H9 (cell line): Measurements from ENCODE around the gene LIN54. TPM values are rescaled to one million over a fixed set of nuclear protein-coding genes. Genes with fewer than 3 reads are reported as not detected.
A peak's percentile ranks its signal among the peaks of the same experiment; 100 is the strongest.

Source experiments
- DNase-seq: peaks from one replicate; pipeline ENCODE4 v3.0.0-alpha.2; 2017
- H2AFZ ChIP-seq: one replicate; pipeline ENCODE4 v1.6.1; 2013; ENCODE audit warnings: mild to moderate bottlenecking, low read length, control low read depth, moderate library complexity
- H2AK5ac ChIP-seq: 2 replicates; pipeline ENCODE4 v1.6.1; 2013; ENCODE audit warnings: low read length, control low read depth, mixed read lengths; ENCODE audit not compliant: insufficient read length
- H2BK120ac ChIP-seq: one replicate; pipeline ENCODE4 v1.6.1; 2013; ENCODE audit warnings: low read depth, mild to moderate bottlenecking, low read length, control low read depth, inconsistent platforms; ENCODE audit not compliant: poor library complexity, severe bottlenecking
- H2BK12ac ChIP-seq: 2 replicates; pipeline ENCODE4 v1.6.1; 2013; ENCODE audit warnings: low read length, control low read depth, mixed read lengths, low read depth; ENCODE audit not compliant: insufficient read length
- H2BK15ac ChIP-seq: 2 replicates; pipeline ENCODE4 v1.6.1; 2013; ENCODE audit warnings: low read depth, low read length, control low read depth
- H2BK20ac ChIP-seq: one replicate; pipeline ENCODE4 v1.6.1; 2013; ENCODE audit warnings: low read depth, mild to moderate bottlenecking, low read length, control low read depth, inconsistent platforms; ENCODE audit not compliant: poor library complexity, severe bottlenecking
- H2BK5ac ChIP-seq: 2 replicates; pipeline ENCODE4 v1.6.1; 2013; ENCODE audit warnings: low read length, control low read depth, mixed read lengths; ENCODE audit not compliant: insufficient read length
- H3K14ac ChIP-seq: 2 replicates; pipeline ENCODE4 v1.6.1; 2013; ENCODE audit warnings: low read length, control low read depth; ENCODE audit not compliant: insufficient read depth
- H3K18ac ChIP-seq: 2 replicates; pipeline ENCODE4 v1.6.1; 2013; ENCODE audit warnings: low read depth, mild to moderate bottlenecking, mixed read lengths, low read length, control low read depth; ENCODE audit not compliant: insufficient read length
- H3K23ac ChIP-seq: 2 replicates; pipeline ENCODE4 v1.6.1; 2013; ENCODE audit warnings: low read length, control low read depth, mixed read lengths, low read depth; ENCODE audit not compliant: insufficient read length
- H3K23me2 ChIP-seq: 2 replicates; pipeline ENCODE4 v1.6.1; 2013; ENCODE audit warnings: low read depth, mild to moderate bottlenecking, mixed read lengths, low read length, control low read depth; ENCODE audit not compliant: insufficient read length, poor library complexity, severe bottlenecking
- H3K27ac ChIP-seq: 2 replicates; pipeline ENCODE4 v1.5.1; 2013; ENCODE audit warnings: low read length, control low read depth, mixed read lengths, low read depth; ENCODE audit not compliant: insufficient read length
- H3K27me3 ChIP-seq: 2 replicates; pipeline ENCODE4 v1.6.1; 2013; ENCODE audit warnings: low read length, control low read depth, inconsistent platforms; ENCODE audit not compliant: insufficient read depth
- H3K4ac ChIP-seq: 2 replicates; pipeline ENCODE4 v1.6.1; 2013; ENCODE audit warnings: low read depth, mild to moderate bottlenecking, control low read depth, inconsistent platforms, low read length, moderate library complexity
- H3K4me1 ChIP-seq: 2 replicates; pipeline ENCODE4 v1.6.1; 2013; ENCODE audit warnings: low read length, control low read depth, inconsistent platforms; ENCODE audit not compliant: insufficient read depth
- H3K4me2 ChIP-seq: 2 replicates; pipeline ENCODE4 v1.6.1; 2013; ENCODE audit warnings: low read length, control low read depth, mixed read lengths; ENCODE audit not compliant: insufficient read length, insufficient read depth
- H3K56ac ChIP-seq: 2 replicates; pipeline ENCODE4 v1.6.1; 2013; ENCODE audit warnings: low read depth, mild to moderate bottlenecking, mixed read lengths, low read length, control low read depth; ENCODE audit not compliant: insufficient read length
- H3K79me1 ChIP-seq: 2 replicates; pipeline ENCODE4 v1.6.1; 2013; ENCODE audit warnings: low read depth, mild to moderate bottlenecking, moderate library complexity, low read length, control low read depth, inconsistent platforms; ENCODE audit not compliant: insufficient read depth, poor library complexity, severe bottlenecking
- H3K79me2 ChIP-seq: 2 replicates; pipeline ENCODE4 v1.6.1; 2013; ENCODE audit warnings: low read length, control low read depth, inconsistent platforms; ENCODE audit not compliant: insufficient read depth
- H3K9ac ChIP-seq: 2 replicates; pipeline ENCODE4 v1.6.1; 2013; ENCODE audit warnings: low read length, control low read depth, mixed read lengths; ENCODE audit not compliant: insufficient read length; ENCODE audit errors: extremely low read depth
- H3K9me3 ChIP-seq: one replicate; pipeline ENCODE4 v1.6.1; 2013; ENCODE audit warnings: low read depth, low read length, inconsistent platforms; ENCODE audit not compliant: control insufficient read depth
- H3T11ph ChIP-seq: one replicate; pipeline ENCODE4 v1.6.1; 2013; ENCODE audit warnings: mild to moderate bottlenecking, low read length, control low read depth, inconsistent platforms
- H4K20me1 ChIP-seq: one replicate; pipeline ENCODE4 v1.6.1; 2013; ENCODE audit not compliant: control insufficient read depth, insufficient read length, insufficient read depth
- H4K5ac ChIP-seq: 2 replicates; pipeline ENCODE4 v1.6.1; 2013; ENCODE audit warnings: low read depth, mild to moderate bottlenecking, mixed read lengths, low read length, control low read depth; ENCODE audit not compliant: insufficient read length
- H4K8ac ChIP-seq: replicated peaks from 2 replicates; pipeline ENCODE4 v1.6.1; 2013; ENCODE audit warnings: low read length, control low read depth, mixed read lengths, low read depth; ENCODE audit not compliant: insufficient read length
- H4K91ac ChIP-seq: 2 replicates; pipeline ENCODE4 v1.6.1; 2013; ENCODE audit warnings: low read depth, mild to moderate bottlenecking, moderate library complexity, mixed read lengths, low read length, control low read depth; ENCODE audit not compliant: insufficient read length
- H3K27ac Mint-ChIP-seq, 3 experiments: 2 replicates in 2 of 3; 3 replicates in 1 of 3; pipeline ENCODE4 v1.8.0; 2020 to 2021; ENCODE audit warnings: mixed read lengths in 3 of 3, mild to moderate bottlenecking in 1 of 3, moderate library complexity in 1 of 3
- H3K27me3 Mint-ChIP-seq: 2 replicates; pipeline ENCODE4 v1.8.0; 2021; ENCODE audit warnings: low read depth, mild to moderate bottlenecking, moderate library complexity, mixed read lengths
- H3K36me3 Mint-ChIP-seq, 3 experiments: 2 replicates in 2 of 3; 3 replicates in 1 of 3; pipeline ENCODE4 v1.8.0; 2020 to 2021; ENCODE audit warnings: low read depth in 3 of 3, mixed read lengths in 3 of 3; ENCODE audit not compliant: insufficient read depth in 1 of 3
- H3K4me1 Mint-ChIP-seq, 2 experiments: 2 replicates each; pipeline ENCODE4 v1.8.0; 2020; ENCODE audit warnings: mixed read lengths in 2 of 2
- H3K4me3 Mint-ChIP-seq, 2 experiments: 2 replicates in 1 of 2; 3 replicates in 1 of 2; pipeline ENCODE4 v1.8.0; 2020 to 2021; ENCODE audit warnings: mild to moderate bottlenecking in 2 of 2, mixed read lengths in 2 of 2, moderate library complexity in 1 of 2
- H3K9me3 Mint-ChIP-seq, 2 experiments: 2 replicates in 1 of 2; 3 replicates in 1 of 2; pipeline ENCODE4 v1.8.0; 2020; ENCODE audit warnings: mild to moderate bottlenecking in 2 of 2, mixed read lengths in 2 of 2, moderate library complexity in 1 of 2
- CTCF ChIP-seq: fragments of 200-600 bp; sonication (generic); conservative IDR thresholded peaks from 3 replicates; pipeline ENCODE4 v1.8.0; 2021; ENCODE audit warnings: antibody characterized with exemption, mild to moderate bottlenecking
- WGBS: extraction: QIAGEN DNeasy Blood & Tissue Kit; methylation state at CpG from one replicate; pipeline ENCODE4 v1.1.7; 2013; ENCODE audit warnings: missing lambda C conversion rate, low lambda C conversion rate, mixed read lengths; ENCODE audit not compliant: insufficient read length; ENCODE audit errors: extremely low coverage; 5-methylcytosine and 5-hydroxymethylcytosine counted together
- total RNA-seq: library from RNA; stranded (reverse); gene quantifications from 2 replicates; pipeline ENCODE4 v1.2.1, GENCODE V29; 2021

Gene LIN54
- total RNA-seq, 1 experiment from 2014 or later = 16.3 TPM

GRCh38 chr4:83036991-83037665, 26.5 kb upstream of the LIN54 start:
- Histone ChIP-seq H4K5ac (no peak overlapping the region), H4K91ac (no peak overlapping the region), H3K4me1 (no peaks in the 10 kb centered on the region; the same call in 1 of the 2 replicates), H3K4ac (no peak overlapping the region), H3K9me3 (no peaks in the 10 kb centered on the region), H2BK15ac (no peak overlapping the region), H2BK5ac (no peak overlapping the region), H3K27ac (no peak overlapping the region), H2BK20ac (no peak overlapping the region), H3K27me3 (no peaks in the 10 kb centered on the region), H3K79me1 (peaks cover 3% of the 10 kb centered on the region), H3K23ac (no peak overlapping the region), H3K18ac (no peak overlapping the region), H3K14ac (no peak overlapping the region), H2BK12ac (no peak overlapping the region), H3K79me2 (peaks cover 5% of the 10 kb centered on the region; the same call in 1 of the 2 replicates), H2AFZ (no peak overlapping the region), H3K23me2 (peaks cover 6% of the 10 kb centered on the region), H4K20me1 (no peaks in the 10 kb centered on the region), H2BK120ac (no peak overlapping the region), H2AK5ac (no peak overlapping the region), H3T11ph (no peak overlapping the region), H4K8ac (no peak overlapping the region), H3K56ac (no peak overlapping the region), H3K4me2 (no peak overlapping the region), H3K9ac (no peak overlapping the region)
- no peak for TF ChIP-seq CTCF
- peaks cover 7 to 11% of the 10 kb centered on the region in 2 experiments for H3K4me1 Mint-ChIP-seq
- H3K4me3 Mint-ChIP-seq = peak overlapping the region in 1 of 2 experiments; percentile 16; a peak in 1 of 5 replicates
- no peaks in the 10 kb centered on the region; a peak in 4 of 7 replicates for H3K36me3 Mint-ChIP-seq
- DNase-seq = no peak
- peak overlapping the region in 1 of 3 experiments; percentile 31; a peak in 1 of 7 replicates for H3K27ac Mint-ChIP-seq
- H3K9me3 Mint-ChIP-seq = no peaks in the 10 kb centered on the region
- WGBS = no CpG with 5 or more reads among the region's 5 CpGs
- H3K27me3 Mint-ChIP-seq = peaks cover 3% of the 10 kb centered on the region
